CD14-positive monocyte (primary cell): ENCODE results near the gene ZNF800. TPM values are rescaled to one million over a fixed set of nuclear protein-coding genes. Genes with fewer than 3 reads are reported as not detected.

Experiments
- DNase-seq, 3 donors: peaks; one replicate each; pipeline ENCODE4 v3.0.0-alpha.2; 2011 to 2022
- H2AFZ ChIP-seq: 2 replicates; pipeline ENCODE4 v1.6.0; 2012; ENCODE audit warnings: mild to moderate bottlenecking, low read depth, low read length, inconsistent platforms; ENCODE audit not compliant: insufficient read depth, poor library complexity, severe bottlenecking
- H3K27ac ChIP-seq, 2 donors: 1 replicate in 1 of 2; 2 replicates in 1 of 2; pipeline ENCODE4 v1.5.1; 2012 to 2013; ENCODE audit warnings: low read length in 2 of 2, control low read depth in 1 of 2, inconsistent platforms in 1 of 2, low read depth in 1 of 2, mild to moderate bottlenecking in 1 of 2
- H3K27me3 ChIP-seq, 2 donors: one replicate each; pipeline versions ENCODE4 v1.6.0 to v1.6.1; 2011 to 2013; ENCODE audit warnings: low read length in 2 of 2; ENCODE audit not compliant: control insufficient read depth in 2 of 2, insufficient read depth in 2 of 2
- H3K36me3 ChIP-seq, 2 donors: replicated peaks in 1 of 2; 1 replicate in 1 of 2; 2 replicates in 1 of 2; pipeline versions ENCODE4 v1.5.1 to v1.6.1; 2012 to 2013; ENCODE audit warnings: low read length in 2 of 2, control low read depth in 1 of 2, inconsistent platforms in 1 of 2, mild to moderate bottlenecking in 1 of 2; ENCODE audit not compliant: insufficient read depth in 2 of 2, control insufficient read depth in 1 of 2
- H3K4me1 ChIP-seq, 2 donors: 1 replicate in 1 of 2; 2 replicates in 1 of 2; pipeline versions ENCODE4 v1.5.1 to v1.6.1; 2012 to 2013; ENCODE audit warnings: low read length in 2 of 2, control low read depth in 1 of 2, inconsistent platforms in 1 of 2, mild to moderate bottlenecking in 1 of 2, moderate library complexity in 1 of 2; ENCODE audit not compliant: insufficient read depth in 2 of 2, control insufficient read depth in 1 of 2
- H3K4me2 ChIP-seq: replicated peaks from 2 replicates; pipeline ENCODE3; 2012; ENCODE audit warnings: low read length, moderate library complexity, mild to moderate bottlenecking; ENCODE audit not compliant: poor library complexity, severe bottlenecking; ENCODE audit errors: extremely low read depth
- H3K4me3 ChIP-seq, 3 experiments: fragments of 200-600 bp in 1 of 3; sonication (generic) in 1 of 3; replicated peaks in 1 of 3; 1 replicate in 2 of 3; 2 replicates in 1 of 3; pipeline ENCODE4 v1.5.1; 2011 to 2013; ENCODE audit warnings: low read length in 3 of 3, mild to moderate bottlenecking in 3 of 3, control low read depth in 2 of 3, low read depth in 2 of 3, inconsistent platforms in 1 of 3, moderate library complexity in 1 of 3
- H3K79me2 ChIP-seq: 2 replicates; pipeline ENCODE4 v1.6.0; 2012; ENCODE audit warnings: mild to moderate bottlenecking, control low read depth, inconsistent platforms, low read length, moderate library complexity; ENCODE audit not compliant: insufficient read depth
- H3K9ac ChIP-seq: 2 replicates; pipeline ENCODE4 v1.6.0; 2017; ENCODE audit warnings: low read length, mild to moderate bottlenecking; ENCODE audit not compliant: insufficient read depth, poor library complexity, severe bottlenecking
- H3K9me3 ChIP-seq, 2 donors: replicated peaks in 1 of 2; 1 replicate in 1 of 2; 2 replicates in 1 of 2; pipeline versions ENCODE4 v1.5.1 to v1.6.1; 2012 to 2013; ENCODE audit warnings: low read length in 2 of 2, control low read depth in 1 of 2; ENCODE audit not compliant: control insufficient read depth in 1 of 2, insufficient read depth in 1 of 2
- H4K20me1 ChIP-seq: 2 replicates; pipeline ENCODE4 v1.6.0; 2012; ENCODE audit warnings: mild to moderate bottlenecking, low read length, control low read depth, moderate library complexity; ENCODE audit not compliant: insufficient read depth
- H3K27ac Mint-ChIP-seq, 7 donors: one replicate each; pipeline ENCODE4 v1.8.0; 2020; ENCODE audit warnings: mild to moderate bottlenecking in 7 of 7, mixed read lengths in 7 of 7, moderate library complexity in 6 of 7, inconsistent platforms in 2 of 7
- H3K27me3 Mint-ChIP-seq, 3 donors: one replicate each; pipeline ENCODE4 v1.8.0; 2021 to 2022; ENCODE audit warnings: low read depth in 3 of 3, mild to moderate bottlenecking in 3 of 3, mixed read lengths in 3 of 3, moderate library complexity in 3 of 3, inconsistent platforms in 1 of 3
- H3K36me3 Mint-ChIP-seq, 2 donors: one replicate each; pipeline ENCODE4 v1.8.0; 2020; ENCODE audit warnings: mixed read lengths in 2 of 2, inconsistent platforms in 1 of 2, mild to moderate bottlenecking in 1 of 2
- H3K4me1 Mint-ChIP-seq: one replicate; pipeline ENCODE4 v1.8.0; 2020; ENCODE audit warnings: mild to moderate bottlenecking, mixed read lengths
- H3K4me3 Mint-ChIP-seq, 2 donors: one replicate each; pipeline ENCODE4 v1.8.0; 2020; ENCODE audit warnings: mild to moderate bottlenecking in 2 of 2, mixed read lengths in 2 of 2, moderate library complexity in 1 of 2
- H3K9me3 Mint-ChIP-seq, 7 donors: one replicate each; pipeline ENCODE4 v1.8.0; 2020 to 2022; ENCODE audit warnings: mixed read lengths in 7 of 7, mild to moderate bottlenecking in 6 of 7, moderate library complexity in 6 of 7, inconsistent platforms in 2 of 7
- CTCF ChIP-seq: fragments of 200-600 bp; IDR thresholded peaks from one replicate; pipeline ENCODE4 v1.8.0; 2022; ENCODE audit warnings: antibody characterized with exemption, mild to moderate bottlenecking
- WGBS: methylation state at CpG from one replicate; pipeline ENCODE4 v1.1.5; 2013; ENCODE audit warnings: missing lambda C conversion rate; ENCODE audit not compliant: insufficient coverage; 5-methylcytosine and 5-hydroxymethylcytosine counted together
- intact Hi-C, 2 donors: fragments of 100-400 bp; cut with micrococcal nuclease; formaldehyde crosslinking; loops; one replicate each; pipeline versions ENCODE4 v1.15.0 to v1.15.1; 2023
- polyA plus RNA-seq, 3 donors: library from polyadenylated mRNA; depleted of rRNA in 1 of 3; unstranded in 2 of 3; stranded (reverse) in 1 of 3; fragments of 300-500 nt in 2 of 3; fragments of >200 nt in 1 of 3; fragmentation: Illumina TruSeq in 2 of 3; gene quantifications; 1 replicate in 2 of 3; 2 replicates in 1 of 3; pipeline ENCODE4 v1.2.3, GENCODE V29; 2012 to 2021

ZNF800 gene
- polyA plus RNA-seq, 3 donors: 11.8 to 19.6 (median 16.2) TPM

- no CpG with 5 or more reads among the region's 1 CpG for WGBS
- intact Hi-C loops: loop anchor here in 1 of 2 donors (10.0 kb wide), 1 partner anchor 1567 kb away; no protein-coding TSS in a partner anchor
- Histone ChIP-seq H3K4me1 (peaks cover 0 to 1% of the 10 kb centered on the region in 2 donors), H3K27ac (no peak overlapping the region), H4K20me1 (peaks cover 76% of the 10 kb centered on the region), H3K27me3 (no peaks in the 10 kb centered on the region), H3K9me3 (no peaks in the 10 kb centered on the region), H3K36me3 (peaks cover 58 to 85% of the 10 kb centered on the region in 2 donors), H3K4me3 (no peak overlapping the region), H2AFZ (no peak overlapping the region), H3K9ac (no peak overlapping the region), H3K4me2 (no peak overlapping the region), H3K79me2 (peaks cover 62% of the 10 kb centered on the region)
- Mint-ChIP-seq H3K36me3 (peaks cover 55 to 66% of the 10 kb centered on the region in 2 donors), H3K4me3 (no peak overlapping the region), H3K27me3 (no peaks in the 10 kb centered on the region), H3K4me1 (peaks cover 17% of the 10 kb centered on the region), H3K9me3 (no peaks in the 10 kb centered on the region), H3K27ac (no peak overlapping the region)
- no peak for TF ChIP-seq CTCF
- DNase-seq: no peak
These were observed 15.1 kb downstream of the ZNF800 start for GRCh38 chr7:127377425-127377824.

GRCh38 chr7:127375631-127376030, 16.9 kb downstream of the ZNF800 start:
- Histone ChIP-seq H3K4me3 (no peak overlapping the region), H3K9me3 (no peaks in the 10 kb centered on the region), H3K4me2 (no peak overlapping the region), H3K79me2 (peaks cover 49% of the 10 kb centered on the region), H3K36me3 (peaks cover 62 to 85% of the 10 kb centered on the region in 2 donors), H3K27me3 (no peaks in the 10 kb centered on the region), H4K20me1 (peaks cover 66% of the 10 kb centered on the region), H3K4me1 (no peaks in the 10 kb centered on the region), H3K27ac (no peak overlapping the region), H3K9ac (no peak overlapping the region), H2AFZ (no peak overlapping the region)
- peaks cover 55 to 71% of the 10 kb centered on the region in 2 donors for H3K36me3 Mint-ChIP-seq
- peaks cover 7% of the 10 kb centered on the region for H3K4me1 Mint-ChIP-seq
- no peaks in the 10 kb centered on the region for H3K27me3 Mint-ChIP-seq
- intact Hi-C loops: loop anchor here in 1 of 2 donors (10.0 kb wide), 1 partner anchor 1569 kb away; no protein-coding TSS in a partner anchor
- H3K4me3 Mint-ChIP-seq: no peak overlapping the region
- no peak for TF ChIP-seq CTCF
- DNase-seq: no peak
- no peaks in the 10 kb centered on the region for H3K9me3 Mint-ChIP-seq
- no CpG with 5 or more reads among the region's 1 CpG for WGBS
- no peak overlapping the region for H3K27ac Mint-ChIP-seq
